Fibroblast of skin of abdomen (primary cell): ENCODE results near the gene SLC6A3.
"Not testable (repeated sequence)": the region's sequence is repeated elsewhere in the genome, so short reads cannot be mapped to it uniquely, and the experiment has no call there.

Experiments
- DNase-seq: peaks from one replicate; pipeline ENCODE4 v3.0.0-alpha.2; 2013

The SLC6A3 gene

GRCh38 chr5:1385395-1386273 is 59.6 kb downstream of the SLC6A3 start:
- DNase-seq: peak; percentile 17

- no peak for DNase-seq
These were observed 60.7 kb downstream of the SLC6A3 start for GRCh38 chr5:1384521-1384920.

GRCh38 chr5:1383886-1384401 is 61.3 kb downstream of the SLC6A3 start:
- no peak for DNase-seq

DNA sequence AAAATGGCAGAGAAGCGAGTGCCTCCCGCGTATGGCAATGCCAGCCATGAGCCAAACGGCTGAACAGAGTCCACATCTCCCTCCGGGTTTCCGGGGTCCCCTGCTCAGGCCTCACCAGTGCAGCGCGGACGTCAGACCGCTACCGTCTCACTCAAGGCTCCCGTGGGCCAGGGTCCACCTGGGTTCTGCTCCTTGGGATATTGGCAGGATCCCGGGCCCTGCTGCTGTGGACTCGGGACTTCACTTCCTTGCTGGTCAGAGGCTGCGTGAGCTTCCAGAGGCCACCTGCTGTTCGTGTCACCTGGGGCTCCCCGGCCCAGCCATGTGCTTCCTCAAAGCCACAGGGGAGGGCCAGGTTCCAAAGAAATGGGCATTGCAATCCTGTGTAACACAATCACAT is 61.9 kb downstream of the SLC6A3 start:
- DNase-seq: no peak

DNA sequence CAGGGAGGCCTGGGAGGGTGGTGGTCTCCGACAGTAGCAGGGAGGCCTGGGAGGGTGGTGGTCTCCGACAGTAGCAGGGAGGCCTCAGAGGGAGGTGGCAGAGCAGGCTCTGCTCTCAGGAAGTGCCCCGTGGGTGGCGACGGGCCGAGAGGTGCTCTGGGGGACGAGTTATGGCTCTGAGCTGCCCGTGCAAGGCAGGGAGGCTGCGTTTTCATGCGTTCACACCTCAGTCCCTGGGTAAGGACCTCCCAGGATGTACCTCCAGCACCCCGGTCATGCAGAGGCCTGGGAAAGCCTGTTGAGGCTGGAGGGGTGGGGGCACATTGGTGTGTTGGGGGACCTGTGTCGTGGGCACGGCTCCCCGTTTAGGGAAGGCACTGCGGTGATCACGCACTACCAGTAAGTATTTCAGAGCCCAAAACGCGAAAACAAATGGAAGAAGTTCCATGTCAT is 63.0 kb downstream of the SLC6A3 start:
- no peak for DNase-seq

DNA sequence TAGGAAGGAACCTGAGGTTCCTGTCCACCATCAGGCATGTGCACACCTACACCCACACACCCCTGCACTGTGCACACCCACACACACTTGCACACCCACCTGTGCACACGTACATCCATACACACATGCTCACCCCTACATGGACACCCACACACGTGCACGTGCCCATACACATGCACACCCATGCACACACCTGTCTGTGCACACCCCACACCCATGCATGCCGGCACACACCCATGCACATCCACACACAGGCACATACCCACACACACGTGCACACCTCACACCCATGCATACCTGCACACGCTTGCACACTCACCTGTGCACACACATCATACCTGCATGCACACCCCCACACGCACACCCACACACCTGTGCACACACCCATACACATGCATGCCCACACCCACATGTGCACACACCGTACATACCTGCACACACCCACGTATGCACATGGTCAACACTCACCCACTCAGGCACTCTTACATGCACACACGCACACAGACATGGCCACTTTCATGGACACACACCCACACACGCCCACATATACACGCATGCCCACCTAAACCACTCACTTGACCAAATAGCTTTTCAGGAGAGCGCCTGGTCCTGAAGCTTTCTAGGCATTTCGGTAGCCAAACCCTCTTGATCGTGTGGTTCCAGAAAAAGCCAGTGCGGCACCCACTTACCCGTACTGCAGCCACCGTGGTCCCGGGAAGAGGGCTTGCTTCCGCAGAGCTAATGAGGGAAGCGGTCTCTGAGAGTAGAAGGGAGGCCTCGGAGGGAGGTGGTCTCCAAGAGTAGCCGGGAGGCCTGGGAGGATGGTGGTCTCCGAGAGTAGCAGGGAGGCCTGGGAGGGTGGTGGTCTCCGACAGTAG is 63.6 kb downstream of the SLC6A3 start:
- DNase-seq: no peak

GRCh38 chr5:1380910-1381309 is 64.3 kb downstream of the SLC6A3 start:
- DNase-seq: no peak

GRCh38 chr5:1380011-1380817 is 65.0 kb downstream of the SLC6A3 start:
- DNase-seq: peak; percentile 4

GRCh38 chr5:1378866-1379659 is 66.2 kb downstream of the SLC6A3 start:
- DNase-seq: no peak

DNA sequence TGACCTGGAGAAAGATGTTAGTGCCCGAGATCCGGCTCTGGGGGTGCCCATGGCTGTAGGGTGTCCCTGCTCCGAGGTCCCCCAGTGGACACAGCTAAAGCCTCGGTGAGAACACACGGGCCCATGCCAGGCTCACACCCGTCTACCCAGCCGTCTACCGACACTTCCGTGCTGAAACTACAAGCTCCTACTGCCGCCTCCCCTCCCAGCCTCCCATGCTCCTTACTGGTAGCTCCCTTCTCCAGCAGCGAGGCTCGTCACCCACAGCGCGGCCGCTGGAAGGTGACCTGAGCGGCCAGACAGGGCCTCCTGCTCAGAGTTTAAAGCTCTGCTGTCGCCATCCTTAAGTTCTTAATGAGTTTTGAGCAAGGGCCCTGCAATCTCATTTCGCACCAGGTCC is 67.1 kb downstream of the SLC6A3 start:
- no peak for DNase-seq

DNA sequence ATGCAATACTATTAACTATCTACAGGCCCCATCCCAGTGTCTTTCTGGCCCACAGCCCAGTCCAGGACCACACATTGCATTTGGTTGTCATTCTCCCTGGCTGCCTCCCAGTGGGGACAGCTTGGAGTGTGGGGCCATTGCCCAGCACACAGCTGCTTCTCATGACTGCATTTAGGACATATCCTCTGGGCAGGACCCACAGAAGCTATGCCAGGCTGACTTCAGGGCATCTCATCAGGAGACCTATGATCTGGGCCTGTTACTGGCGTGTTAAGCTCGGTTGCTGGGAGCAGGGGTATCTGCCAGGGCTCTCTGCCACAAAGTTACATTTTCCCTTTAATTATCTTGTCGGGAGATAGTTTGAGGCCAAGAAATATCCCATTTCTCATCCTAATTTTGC is 68.3 kb downstream of the SLC6A3 start:
- DNase-seq: no peak

DNA sequence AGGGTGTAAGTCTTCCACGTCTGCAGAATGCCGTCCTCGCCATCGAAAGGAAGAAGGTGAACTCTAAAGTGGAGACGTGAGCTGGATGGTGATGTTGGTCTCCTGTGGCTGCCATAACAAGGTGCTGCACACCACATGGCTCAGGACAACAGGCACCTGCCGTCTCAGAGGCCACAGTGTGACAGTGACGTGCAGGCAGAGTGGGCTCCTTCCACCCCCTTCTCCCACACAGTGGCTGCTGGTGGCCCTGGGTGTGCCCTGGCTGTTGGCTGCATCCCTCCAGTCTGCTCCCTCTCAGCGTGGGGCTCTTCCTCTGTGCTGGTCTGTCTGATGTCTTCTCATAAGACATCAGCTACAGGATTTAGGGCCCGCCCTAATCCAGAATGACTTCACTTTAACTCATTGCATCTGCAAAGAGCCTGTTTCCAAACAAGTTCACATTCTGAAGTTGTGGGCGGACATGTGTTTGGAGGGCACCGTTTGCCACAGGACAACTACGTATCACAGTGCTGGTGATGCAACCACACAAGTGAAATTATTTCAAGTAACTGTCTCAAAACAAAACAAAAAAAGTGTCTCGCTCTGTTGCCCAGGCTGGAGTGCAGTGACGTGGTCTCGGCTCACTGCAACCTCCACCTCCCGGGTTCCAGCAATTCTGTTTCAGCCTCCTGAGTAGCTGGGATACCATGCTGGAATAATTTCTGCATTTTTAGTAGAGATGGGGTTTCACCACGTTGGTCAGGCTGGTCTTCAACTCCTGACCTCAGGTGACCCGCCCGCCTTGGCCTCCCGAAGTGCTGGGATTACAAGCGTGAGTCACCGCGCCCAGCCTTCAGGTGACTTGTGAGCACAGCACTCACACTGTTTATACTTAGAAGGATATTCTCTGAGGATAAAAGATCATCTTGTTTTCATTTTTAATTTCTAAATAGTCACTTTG is 69.1 kb downstream of the SLC6A3 start:
- DNase-seq: no peak

DNA sequence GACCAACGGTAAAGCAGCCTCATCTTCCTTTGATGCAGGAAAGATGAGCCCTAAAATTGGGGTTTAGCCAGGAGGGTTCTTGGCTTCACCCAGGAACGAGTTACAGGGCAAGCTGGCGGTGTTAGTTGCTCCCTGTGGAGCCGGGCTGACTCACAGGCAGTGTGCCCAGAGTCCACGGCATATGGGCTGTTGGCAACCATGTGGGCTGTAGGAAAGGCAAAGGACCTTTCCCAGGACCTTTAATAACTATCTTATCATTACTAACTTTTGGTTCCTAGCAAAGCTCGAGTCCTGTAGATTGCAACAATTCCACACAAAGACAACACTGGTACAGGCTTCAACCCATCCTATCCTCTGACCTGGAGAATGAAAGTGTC is 70.6 kb downstream of the SLC6A3 start:
- DNase-seq: no peak

DNA sequence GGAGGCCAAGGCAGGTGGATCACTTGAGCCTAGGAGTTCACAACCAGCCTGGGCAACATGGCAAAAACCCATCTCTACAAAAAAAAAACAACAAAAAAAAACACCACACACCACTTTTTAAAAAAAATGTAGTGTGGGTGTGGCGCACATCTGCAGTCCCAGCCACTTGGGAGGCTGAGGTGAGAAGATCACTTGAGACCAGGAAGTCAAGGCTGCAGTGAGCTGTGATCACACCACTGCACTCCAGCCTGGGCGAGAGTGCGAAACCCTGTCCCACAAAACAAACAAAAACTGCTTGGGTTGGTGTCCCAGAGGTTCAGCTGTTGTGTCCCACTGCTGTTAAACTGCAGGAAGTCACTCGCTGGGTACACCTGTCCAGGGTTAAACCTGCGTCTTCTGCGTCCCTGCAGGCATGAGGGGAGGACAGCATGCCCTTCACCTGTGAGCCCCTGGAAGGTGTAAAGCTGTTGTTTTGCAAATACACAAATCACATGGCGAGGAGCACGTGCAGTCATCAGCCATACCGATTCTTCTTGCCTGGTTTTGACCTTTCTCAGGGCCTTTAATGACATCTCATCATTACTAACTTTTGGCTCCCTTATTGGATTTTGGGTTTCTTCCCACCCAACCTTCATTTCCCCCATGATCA is 71.1 kb downstream of the SLC6A3 start:
- DNase-seq: no peak

GRCh38 chr5:1371972-1372342 is 73.3 kb downstream of the SLC6A3 start:
- DNase-seq: not testable (repeated sequence)

- no peak for DNase-seq
These were observed 73.8 kb downstream of the SLC6A3 start for GRCh38 chr5:1371218-1371971.

DNA sequence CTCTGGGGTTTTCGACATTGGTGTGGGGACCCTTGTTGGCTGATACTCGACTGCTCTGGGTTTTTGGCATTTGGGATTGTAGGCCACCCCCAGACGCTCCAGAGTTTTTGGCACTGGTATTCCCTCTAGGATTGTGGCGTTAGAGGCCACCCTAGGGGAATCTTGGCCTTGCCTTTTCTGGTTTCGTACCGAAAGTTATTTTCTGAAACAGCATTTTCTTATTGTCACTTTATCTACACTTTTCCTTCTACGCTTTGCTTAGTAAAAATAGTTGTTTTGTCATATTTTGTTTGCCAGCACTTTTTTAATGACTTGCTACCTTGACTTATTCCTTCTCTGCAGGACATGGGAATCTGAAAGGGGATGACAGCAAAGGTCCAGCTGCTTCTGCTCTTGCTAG is 75.2 kb downstream of the SLC6A3 start:
- DNase-seq: no peak

GRCh38 chr5:1368756-1369155 is 76.5 kb downstream of the SLC6A3 start:
- no peak for DNase-seq

GRCh38 chr5:1368236-1368635 is 77.0 kb downstream of the SLC6A3 start:
- no peak for DNase-seq
